IPS-11a (cell line): Measurements from ENCODE around the gene SYCE3.
"Not testable (repeated sequence)": the region's sequence is repeated elsewhere in the genome, so short reads cannot be mapped to it uniquely, and the experiment has no call there.

Source experiments
- H3K4me3 ChIP-seq: one replicate; pipeline ENCODE4 v1.5.1; 2013; ENCODE audit warnings: low read depth, low read length, control low read depth

The SYCE3 gene

DNA sequence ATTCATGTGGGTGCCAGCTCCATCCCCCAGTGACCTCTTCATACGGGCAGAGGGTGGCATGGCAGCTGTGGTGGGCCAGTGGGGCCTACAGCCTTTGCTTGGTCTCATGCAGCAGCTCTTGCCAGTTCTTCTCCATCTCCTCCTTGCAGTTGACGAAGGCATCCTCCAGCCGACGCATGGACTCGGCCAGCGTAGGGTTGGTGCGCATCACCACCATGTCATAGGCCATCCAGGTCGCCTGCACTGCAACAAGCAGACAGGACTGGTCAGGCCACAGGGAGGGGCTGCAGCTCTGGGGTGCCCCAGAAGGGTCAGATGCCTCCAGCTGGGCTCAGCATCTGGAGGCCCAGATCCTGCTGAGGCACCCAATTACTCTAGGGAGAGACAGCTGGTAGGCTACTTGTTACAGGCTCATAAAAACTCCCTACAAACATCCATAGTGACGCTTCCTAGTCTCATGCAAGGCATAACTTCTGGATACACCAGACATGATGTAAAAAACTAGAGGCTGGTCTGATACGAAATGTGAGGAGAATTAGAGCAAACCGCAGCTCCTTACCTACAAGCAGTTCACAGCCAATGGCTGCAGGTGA lies 11.5 kb downstream of the SYCE3 start:
- no peak overlapping the region for H3K4me3 ChIP-seq

DNA sequence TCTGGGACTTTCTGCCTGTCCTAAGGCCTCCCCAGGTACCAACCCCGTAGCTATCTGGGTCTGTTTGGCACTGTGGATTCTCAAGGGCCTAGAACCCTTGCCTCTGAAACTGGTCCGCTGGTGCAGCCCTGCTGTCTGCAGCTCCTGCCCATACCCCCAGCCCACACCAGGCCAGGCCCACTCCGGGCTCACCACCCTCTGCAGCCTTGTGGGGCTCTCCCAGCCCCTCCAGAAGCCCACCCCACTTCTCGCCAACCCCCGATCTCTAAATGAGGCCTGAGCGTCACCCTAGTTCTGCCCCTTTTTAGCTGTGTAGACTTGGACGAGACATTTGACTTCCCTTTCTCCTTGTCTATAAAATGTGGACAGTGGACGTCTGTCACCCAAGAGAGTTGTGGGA lies 12.3 kb downstream of the SYCE3 start:
- H3K4me3 ChIP-seq = no peak overlapping the region

DNA sequence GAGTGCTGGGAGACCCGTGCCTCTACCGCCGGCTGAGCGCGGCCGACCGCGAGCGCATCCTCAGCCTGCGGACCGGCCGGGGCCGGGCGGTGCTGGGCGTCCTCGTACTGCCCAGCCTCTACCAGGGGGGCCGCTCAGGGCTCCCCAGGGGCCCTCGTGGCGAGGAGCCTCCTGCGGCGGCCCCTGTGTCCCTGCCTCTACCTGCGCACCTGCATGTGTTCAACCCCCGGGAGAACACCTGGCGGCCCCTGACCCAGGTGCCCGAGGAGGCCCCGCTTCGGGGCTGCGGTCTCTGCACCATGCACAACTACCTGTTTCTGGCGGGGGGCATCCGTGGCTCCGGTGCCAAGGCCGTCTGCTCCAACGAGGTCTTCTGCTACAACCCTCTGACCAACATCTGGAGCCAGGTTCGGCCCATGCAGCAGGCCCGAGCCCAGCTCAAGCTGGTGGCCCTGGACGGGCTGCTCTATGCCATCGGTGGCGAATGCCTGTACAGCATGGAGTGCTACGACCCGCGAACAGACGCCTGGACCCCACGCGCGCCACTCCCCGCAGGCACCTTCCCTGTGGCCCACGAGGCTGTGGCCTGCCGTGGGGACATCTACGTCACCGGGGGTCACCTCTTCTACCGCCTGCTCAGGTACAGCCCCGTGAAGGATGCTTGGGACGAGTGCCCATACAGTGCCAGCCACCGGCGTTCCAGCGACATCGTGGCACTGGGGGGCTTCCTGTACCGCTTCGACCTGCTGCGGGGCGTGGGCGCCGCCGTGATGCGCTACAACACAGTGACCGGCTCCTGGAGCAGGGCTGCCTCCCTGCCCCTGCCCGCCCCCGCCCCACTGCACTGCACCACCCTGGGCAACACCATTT lies 13.6 kb downstream of the SYCE3 start:
- H3K4me3 ChIP-seq = no peak overlapping the region

DNA sequence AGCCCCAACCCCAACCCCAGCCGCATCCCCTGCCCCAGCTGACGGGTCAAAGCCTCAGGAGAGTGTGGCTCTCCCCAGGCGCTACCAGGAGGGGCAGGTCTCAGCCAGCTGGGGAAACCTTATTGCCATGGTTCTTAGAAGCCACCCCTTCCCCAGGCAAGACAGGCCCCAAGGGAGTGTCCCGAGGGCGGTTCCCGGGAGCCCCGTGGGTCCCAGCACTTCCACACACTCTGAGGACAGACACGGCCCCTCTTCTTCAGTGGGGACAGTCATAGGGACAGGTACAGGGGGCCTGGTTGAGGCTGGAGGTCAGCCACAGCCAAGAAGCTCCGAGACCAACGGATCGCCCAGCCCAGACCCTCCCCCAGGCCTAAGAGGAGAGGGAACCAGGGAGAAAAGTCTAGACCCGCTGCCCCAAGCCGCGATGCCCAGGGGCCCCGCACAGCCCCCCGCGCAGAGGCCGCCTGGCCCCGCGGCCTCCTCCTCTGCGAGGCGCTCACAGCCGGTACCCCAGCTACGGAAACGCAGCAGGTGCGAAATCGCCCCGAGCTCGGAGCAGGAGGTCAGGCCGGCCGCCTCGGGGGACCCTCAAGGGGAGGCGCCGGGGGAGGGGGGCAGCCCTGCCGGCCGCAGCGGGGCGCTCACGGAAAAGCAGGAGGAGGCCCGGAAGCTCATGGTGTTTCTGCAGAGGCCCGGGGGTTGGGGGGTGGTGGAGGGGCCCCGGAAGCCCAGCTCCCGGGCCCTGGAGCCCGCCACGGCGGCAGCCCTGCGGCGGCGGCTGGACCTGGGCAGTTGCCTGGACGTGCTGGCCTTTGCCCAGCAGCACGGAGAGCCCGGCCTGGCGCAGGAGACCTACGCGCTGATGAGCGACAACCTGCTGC lies 14.4 kb downstream of the SYCE3 start:
- H3K4me3 ChIP-seq = no peak overlapping the region

DNA sequence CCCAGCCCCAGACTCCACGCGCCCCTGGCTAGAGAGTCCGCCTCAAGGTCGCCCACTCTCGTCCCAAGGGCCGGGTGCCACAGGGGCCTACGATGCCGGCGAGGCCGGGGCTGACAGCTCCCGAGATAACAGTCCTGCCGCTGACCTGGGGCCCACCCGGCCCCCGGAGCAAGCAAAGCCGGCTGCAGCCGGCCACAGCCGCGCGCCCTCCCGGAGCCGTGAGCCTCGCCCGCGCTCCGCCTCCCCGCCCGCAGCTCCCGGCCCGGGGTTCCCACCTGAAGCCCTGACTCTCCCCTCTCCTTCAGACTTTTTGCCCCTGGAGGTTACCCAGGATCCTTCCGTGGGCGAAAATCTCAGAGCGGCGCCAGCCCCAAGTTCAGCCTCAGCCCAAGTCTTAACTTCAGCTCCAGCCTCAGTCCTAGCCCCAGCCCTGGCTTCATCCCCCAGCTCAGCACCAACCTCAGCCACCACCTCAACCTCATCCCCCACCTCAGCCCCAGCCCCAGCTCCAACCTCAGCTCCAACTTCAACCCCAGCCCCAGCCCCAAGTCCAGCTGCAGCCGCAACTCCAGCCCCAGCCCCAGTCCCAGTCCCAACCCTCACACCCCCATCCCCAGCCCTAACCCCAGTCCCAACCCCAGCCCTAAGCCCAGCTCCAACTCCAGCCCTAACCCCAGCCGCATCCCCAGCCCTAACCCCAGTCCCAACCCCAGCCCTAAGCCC lies 15.3 kb downstream of the SYCE3 start:
- H3K4me3 ChIP-seq = no peak overlapping the region

DNA sequence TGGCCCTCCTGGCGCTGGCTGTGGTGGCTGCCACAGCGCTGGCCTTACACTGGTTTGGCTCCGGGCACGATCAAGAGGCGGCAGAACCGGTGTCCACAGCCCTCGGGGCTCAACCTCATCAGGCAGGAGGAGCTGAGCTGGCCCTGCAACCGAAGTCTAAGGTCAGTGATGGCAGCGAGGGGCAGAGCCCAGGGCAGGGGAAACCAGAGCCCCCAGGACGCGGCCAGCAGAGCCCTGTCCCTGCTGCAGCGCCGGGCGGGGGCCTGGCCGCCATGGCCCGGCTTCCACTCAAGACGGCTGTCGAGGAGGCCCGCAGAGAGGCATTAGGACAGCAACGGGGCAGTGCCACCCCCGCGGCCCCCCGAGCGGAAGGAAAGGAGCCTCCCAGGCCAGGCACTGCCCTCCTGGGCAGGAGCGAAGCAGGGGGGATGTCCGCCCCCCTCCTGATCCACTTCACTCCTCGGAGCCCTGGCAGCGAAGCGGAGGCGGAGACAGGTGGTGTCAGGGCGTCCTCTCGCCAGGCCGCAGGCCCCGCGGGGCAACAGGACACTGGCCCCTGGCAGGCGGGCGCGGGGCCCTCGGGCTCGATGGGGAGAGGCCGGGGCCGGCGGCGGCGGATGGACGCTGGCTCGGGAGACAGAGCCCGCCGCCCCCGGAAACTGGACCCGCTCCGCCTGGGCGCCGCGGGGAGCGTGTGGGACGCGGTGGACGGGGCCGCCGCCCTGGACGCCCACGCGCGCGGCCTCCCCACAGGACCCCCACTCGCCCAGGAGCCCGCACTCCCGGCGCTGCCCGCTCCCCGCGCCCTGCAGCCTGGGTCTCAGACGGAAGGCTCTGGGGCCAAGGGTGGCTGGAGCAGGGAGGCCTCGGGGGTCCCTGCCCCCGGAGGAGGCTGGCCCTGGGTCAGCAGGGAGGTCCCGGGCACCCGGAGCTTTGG lies 16.1 kb downstream of the SYCE3 start:
- H3K4me3 ChIP-seq = no peak overlapping the region

DNA sequence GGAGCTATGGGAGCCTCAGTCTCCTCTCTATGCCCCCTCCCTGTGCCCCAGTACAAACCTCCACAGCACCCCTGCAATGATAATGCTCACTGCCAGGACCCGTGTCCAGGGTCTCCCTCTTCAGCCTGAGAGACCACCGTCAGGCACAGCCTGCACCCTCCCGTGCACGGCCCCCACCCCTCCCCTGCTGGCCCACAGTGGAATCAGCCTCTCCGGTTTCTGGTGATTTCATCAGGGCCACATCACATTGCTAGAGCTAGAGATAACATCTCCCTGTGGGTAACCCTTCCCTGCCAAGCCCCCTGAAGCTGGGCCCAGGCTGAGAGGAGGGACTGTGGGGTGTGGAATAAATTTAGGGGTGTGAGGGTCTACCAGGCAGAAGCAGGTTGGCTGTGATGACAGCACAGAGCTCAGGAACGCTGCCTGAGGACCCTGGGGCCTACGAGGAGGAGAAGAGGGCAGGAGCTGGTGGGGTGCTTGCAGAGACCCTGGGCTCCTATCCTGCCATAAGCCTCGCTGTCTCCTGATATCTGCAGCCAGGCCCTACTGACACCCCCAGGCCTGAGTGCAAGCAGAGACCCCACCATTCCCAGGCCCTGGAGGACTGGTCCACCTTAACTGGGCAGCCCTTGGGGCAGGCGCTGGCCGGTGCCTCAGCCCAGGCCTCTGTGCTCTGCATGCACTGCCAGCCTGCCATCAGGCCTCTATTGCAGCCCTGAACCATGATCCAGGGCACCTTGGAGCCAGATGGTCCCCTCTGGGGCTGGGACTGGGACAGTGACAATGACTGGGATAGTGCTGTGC lies 17.0 kb downstream of the SYCE3 start, which contains the start of gene KLHDC7B:
Gene KLHDC7B (plus strand): TSS at position 378 of the 804 bp plus-strand sequence. CDS start 345 bp downstream, at position 723.
- H3K4me3 ChIP-seq = no peak within 1 kb of the TSS

DNA sequence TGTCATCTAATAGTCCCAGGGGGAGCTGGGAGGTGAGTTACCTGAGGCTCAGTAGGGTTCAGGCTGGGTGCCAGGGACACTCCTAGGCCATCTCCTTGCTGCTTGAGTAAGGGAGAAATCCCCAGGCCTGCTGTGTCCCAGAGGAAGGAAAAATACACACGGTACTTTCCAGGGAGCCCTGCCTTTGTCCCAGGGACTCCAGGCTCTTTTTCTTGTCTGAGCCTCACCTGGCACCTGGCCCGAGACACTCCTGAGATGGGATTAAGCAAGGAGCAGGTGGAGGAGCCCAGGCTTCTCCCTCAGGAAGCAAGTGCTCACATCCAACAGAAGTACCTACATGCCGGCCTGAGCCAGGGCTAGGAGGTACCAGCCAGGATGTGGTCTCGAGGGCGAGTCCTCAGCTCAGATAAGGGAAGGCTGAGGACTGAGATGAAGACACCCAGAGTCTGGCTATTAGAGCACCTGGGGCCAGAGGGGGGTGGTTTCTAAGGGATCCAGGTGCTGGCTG lies 17.9 kb downstream of the SYCE3 start:
- no peak overlapping the region for H3K4me3 ChIP-seq

DNA sequence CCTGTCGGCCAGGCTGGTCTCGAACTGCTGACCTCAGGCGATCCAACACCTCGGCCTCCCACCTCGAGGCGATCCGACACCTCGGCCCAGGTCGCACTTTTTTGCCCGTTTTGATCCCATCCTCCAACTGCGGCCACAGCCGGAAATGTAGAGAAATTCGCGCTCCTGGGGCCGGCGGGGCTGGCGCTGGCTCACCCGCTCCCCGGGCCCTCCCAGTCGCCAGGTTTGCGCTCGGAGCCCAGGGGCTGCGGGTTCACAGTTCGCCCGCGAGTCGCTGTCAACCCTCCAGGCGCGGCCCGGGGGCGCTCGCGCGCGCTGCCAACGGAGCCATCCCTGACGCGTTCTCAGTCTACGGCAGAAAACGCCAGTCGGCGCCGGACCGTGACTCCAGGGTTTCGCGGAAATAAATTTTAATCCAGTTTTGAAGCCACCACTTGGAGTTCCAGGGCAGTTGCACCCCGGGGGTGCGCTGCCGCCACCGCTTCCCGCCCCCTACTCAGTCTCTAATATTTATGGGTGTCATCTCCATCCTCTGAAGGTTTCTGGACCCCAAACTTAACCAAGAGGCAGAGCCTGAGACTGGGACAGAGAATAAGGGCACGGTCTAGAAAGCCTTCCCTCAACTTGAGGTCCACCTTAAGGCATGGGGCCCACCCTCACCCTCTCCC lies 18.5 kb downstream of the SYCE3 start:
- no peak overlapping the region for H3K4me3 ChIP-seq

DNA sequence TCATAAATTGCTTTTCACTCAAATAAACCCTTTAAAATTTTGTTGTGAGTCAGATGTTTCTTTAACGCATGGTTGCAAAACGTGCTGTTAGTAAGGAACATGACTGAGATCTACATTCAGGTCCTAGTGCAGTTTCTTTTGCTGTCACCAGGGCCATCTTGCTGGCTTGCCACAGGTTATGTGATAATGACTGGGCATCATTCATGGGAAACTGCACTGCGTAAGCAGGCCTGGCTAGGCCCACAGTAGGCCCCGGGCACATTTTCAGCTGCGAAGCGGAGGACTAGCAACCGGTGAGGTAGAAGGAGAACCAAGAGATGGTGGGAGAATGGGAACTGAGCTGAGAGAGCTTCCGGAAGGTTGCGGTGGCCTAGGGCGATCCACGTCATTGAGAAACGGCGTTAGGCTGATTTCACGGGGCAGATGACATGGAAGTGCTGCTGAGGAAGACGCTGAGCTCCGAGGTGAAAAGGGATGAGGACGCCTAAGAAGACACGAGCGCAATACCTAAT lies 20.2 kb downstream of the SYCE3 start:
- no peak overlapping the region for H3K4me3 ChIP-seq

DNA sequence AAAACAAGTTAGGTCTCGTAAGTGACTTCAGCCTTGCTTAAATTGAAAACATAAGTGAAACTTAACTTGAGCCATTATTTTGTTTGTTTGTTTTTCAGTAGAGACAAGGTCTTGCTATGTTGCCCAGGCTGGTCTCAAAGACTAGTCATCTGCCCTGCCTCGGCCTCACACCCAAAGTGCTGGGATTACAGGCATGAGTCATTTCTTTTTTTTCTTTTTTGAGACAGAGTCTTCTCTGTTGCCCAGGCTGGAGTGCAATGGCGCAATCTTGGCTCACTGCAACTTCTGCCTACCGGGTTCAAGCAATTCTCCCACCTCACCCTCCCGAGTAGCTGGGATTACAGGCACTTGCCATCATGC lies 21.1 kb downstream of the SYCE3 start:
- H3K4me3 ChIP-seq = not testable (repeated sequence)

DNA sequence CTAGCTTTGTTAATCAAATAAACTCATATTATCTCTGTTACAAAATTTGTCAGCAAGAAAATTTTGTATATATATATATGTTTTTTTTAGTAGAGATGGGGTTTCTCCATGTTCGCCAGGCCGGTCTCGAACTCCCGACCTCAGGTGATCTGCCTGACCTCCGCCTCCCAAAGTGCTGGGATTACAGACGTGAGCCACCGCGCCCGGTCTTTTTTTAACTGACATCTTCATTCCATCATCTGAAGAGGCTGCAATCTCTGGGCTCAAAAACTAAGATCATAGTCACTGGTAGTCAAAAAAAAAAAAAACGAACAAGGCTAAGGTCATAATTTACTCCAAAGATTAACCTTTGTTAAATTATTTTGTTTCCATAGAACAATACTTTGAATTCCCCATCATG lies 22.3 kb downstream of the SYCE3 start:
- no peak overlapping the region for H3K4me3 ChIP-seq

DNA sequence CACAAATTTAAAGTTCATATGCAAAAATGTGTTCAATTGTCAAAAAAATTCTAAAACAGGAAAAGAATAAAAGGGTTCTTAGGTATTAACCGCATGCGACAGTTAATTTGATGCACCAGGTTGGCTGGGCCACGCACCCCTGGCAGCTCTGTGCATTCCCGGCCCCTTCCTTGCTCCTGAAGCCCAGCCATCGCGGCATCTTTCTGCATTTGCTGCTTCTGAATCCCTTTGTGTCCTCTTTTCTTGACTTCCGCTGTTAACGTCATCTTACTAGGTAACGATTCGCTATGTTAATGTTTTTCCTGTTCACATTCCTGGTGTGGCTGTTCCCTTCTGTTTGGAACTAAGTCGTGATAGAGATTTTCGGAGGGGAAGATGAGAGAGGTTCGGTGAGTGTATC lies 25.0 kb downstream of the SYCE3 start:
- H3K4me3 ChIP-seq = no peak overlapping the region

DNA sequence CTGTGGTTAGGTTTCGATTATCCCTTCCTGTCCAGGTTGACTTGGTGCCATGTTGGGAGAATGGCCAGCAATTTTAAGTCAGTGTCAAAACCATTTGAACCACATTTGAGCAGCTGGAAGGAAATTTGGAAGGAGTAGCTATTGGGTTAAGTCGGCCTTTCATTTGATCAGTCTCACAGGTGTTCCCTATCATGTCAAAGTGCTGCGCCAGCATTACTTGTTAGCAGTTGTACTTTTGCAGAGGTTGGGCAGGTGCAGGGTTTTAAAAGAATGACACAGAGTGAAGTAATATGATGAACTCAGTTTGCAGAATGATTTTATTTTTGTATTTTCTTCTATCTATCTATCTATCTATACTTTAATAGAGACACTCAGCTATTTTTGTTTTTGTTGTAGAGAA lies 26.5 kb downstream of the SYCE3 start:
- H3K4me3 ChIP-seq = no peak overlapping the region

DNA sequence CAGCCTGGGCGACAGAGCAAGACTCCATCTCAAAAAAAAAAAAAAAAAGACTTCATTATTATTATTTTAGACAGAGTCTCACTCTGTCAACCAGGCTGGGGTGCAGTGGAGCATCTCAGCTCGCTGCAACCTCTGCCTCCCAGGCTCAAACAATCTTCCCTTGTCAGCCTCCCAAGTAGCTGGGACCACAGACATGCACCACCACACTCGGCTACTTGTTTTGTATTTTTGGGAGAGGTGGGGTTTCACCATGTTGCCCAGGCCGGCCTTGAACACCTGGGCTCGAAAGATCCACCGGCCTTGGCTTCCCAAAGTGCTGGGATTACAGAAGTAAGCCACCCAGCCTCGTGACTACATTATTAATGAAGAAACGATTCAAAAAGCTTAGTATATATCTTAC lies 27.6 kb downstream of the SYCE3 start:
- no peak overlapping the region for H3K4me3 ChIP-seq

DNA sequence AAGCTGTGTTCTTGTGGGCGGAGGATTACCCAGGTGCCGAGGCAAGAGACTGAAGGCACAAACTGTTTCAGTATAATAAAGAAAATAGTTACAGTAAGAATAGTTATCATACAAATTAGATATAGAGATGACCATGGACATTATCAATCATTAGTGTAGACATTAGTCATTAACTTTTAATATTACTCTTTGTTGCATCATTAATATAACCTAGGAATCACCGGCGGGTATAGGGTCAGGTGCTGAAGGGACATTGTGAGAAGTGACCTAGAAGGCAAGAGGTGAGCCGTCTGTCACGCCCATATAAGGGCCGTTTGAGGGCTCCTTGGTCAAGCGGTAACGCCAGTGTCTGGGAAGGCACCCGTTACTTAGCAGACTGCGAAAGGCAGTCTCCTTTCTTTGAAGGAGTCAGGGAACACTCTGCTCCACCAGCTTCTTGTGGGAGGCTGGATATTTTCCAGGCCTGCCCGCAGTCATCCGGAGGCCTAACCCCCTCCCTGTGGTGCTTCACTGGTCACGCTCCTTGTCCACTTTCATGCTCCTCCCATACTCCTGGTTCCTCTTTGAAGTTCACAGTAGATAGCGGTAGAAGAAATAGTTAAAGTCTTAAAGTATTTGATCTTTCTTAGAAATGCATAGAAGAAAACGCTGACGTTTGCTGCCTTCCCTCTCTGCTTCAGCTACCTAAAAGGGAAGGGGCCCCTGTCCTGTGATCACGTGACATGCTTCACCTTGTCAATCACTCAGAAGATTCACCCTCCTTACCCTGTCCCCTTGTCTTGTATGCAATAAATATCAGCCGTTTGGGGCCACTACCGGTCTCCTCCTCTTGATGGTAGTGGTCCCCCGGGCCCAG lies 28.6 kb downstream of the SYCE3 start:
- not testable (repeated sequence) for H3K4me3 ChIP-seq
